ENCODE measurements around the gene TRAPPC3.

DNA sequence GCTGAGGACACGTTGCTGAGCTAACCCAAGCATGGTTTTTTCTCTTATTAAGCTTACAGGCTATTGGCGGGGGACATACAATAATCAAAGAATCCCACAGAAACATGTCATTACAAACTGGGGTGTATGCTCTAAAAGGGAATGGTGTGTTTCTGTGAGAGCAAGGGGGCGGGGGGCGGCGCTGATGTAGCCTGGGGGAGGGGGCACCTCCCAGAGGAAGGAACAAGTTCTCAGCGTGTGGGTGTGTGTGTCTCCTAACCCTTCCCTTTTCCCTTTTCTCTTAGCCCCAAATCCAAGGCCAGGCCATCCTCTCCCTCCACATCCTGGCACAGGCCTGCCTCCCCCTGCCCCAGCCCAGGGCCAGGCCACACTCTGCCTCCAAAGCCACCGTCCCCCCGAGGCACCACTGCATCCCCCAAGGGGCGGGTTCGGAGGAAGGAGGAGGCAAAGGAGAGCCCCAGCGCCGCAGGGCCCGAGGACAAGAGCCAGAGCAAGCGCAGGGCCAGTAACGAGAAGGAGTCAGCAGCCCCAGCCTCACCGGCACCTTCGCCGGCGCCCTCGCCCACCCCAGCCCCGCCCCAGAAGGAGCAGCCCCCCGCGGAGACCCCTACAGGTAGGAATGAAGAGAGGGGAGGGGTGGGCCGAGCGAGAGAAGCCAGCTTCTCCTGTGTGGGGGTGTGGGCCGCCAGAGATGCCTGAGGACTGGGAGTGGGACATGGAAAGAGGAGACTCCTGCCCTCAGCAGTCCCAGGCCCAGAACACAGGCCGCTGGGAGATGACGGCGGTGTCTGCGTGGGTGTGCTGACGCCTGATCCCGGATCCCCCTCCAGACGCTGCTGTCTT, 28.5 kb upstream of the TRAPPC3 start:
- TF ChIP-seq, protein P1, sequence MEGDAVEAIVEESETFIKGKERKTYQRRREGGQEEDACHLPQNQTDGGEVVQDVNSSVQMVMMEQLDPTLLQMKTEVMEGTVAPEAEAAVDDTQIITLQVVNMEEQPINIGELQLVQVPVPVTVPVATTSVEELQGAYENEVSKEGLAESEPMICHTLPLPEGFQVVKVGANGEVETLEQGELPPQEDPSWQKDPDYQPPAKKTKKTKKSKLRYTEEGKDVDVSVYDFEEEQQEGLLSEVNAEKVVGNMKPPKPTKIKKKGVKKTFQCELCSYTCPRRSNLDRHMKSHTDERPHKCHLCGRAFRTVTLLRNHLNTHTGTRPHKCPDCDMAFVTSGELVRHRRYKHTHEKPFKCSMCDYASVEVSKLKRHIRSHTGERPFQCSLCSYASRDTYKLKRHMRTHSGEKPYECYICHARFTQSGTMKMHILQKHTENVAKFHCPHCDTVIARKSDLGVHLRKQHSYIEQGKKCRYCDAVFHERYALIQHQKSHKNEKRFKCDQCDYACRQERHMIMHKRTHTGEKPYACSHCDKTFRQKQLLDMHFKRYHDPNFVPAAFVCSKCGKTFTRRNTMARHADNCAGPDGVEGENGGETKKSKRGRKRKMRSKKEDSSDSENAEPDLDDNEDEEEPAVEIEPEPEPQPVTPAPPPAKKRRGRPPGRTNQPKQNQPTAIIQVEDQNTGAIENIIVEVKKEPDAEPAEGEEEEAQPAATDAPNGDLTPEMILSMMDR (conservative IDR thresholded peaks at IDR 0.05; ENCODE audit: low read depth, low read length): no peak
- TF ChIP-seq EZH2 (IDR thresholded peaks at IDR 0.05; ENCODE audit: borderline replicate concordance, low read depth, low read length, poor library complexity, severe bottlenecking): no peak
